ENCODE results near the gene CACNA2D3. TPM values are rescaled to one million over a fixed set of nuclear protein-coding genes. Genes with fewer than 3 reads are reported as not detected.

CACNA2D3 gene
- polyA plus RNA-seq, 1 donor (not counting 4 experiments of a cell fraction or from before 2014, with no cell fraction given), result 0.08 TPM

GRCh38 chr3:54378184-54378583 is 255.8 kb downstream of the CACNA2D3 start:
- dilution Hi-C loops (cut with MboI; ENCODE audit: extremely low pct_ligation_motif_present, low sequenced_read_pairs), result no loop called here
- Histone ChIP-seq H3K36me3 (ENCODE audit: control insufficient read depth in 2 of 2, extremely low read depth in 1 of 2, insufficient read depth in 2 of 2, low read length in 2 of 2) (no peaks in the 10 kb centered on the region), H3K9me3 (ENCODE audit: control insufficient read depth, low read depth, low read length) (no peaks in the 10 kb centered on the region), H3K27ac (ENCODE audit: control insufficient read depth, insufficient read depth, low read length) (no peak overlapping the region), H4K20me1 (ENCODE audit: control insufficient read depth, extremely low read depth, insufficient read depth, low read length) (no peaks in the 10 kb centered on the region), H3K9me1 (ENCODE audit: control insufficient read depth, extremely low read depth, insufficient read depth, low read length) (no peaks in the 10 kb centered on the region), H3K4me3 (ENCODE audit: control insufficient read depth in 2 of 3, extremely low read depth in 1 of 3, insufficient read depth in 2 of 3, low read depth in 1 of 3, low read length in 3 of 3) (no peak overlapping the region), H3K79me2 (ENCODE audit: control insufficient read depth, insufficient read depth, low read length) (no peaks in the 10 kb centered on the region), H3K9ac (ENCODE audit: control insufficient read depth, extremely low read depth, insufficient read depth, low read length) (no peak overlapping the region), H3K4me1 (ENCODE audit: control insufficient read depth, extremely low read depth, insufficient read depth, low read length) (no peaks in the 10 kb centered on the region), H3K27me3 (ENCODE audit: control insufficient read depth, extremely low read depth, insufficient read depth, low read length) (no peaks in the 10 kb centered on the region), H3K4me2 (ENCODE audit: control insufficient read depth, extremely low read depth, insufficient read depth, low read depth, low read length) (no peak overlapping the region), H2AFZ (ENCODE audit: control insufficient read depth, low read length) (no peak overlapping the region)
- DNase-seq (ENCODE audit: low read depth, low spot score) (no peak), FAIRE-seq (no peak)
- TF ChIP-seq EZH2 (IDR thresholded peaks at IDR 0.05; ENCODE audit: low read length), result no peak
- TF ChIP-seq, protein P1, sequence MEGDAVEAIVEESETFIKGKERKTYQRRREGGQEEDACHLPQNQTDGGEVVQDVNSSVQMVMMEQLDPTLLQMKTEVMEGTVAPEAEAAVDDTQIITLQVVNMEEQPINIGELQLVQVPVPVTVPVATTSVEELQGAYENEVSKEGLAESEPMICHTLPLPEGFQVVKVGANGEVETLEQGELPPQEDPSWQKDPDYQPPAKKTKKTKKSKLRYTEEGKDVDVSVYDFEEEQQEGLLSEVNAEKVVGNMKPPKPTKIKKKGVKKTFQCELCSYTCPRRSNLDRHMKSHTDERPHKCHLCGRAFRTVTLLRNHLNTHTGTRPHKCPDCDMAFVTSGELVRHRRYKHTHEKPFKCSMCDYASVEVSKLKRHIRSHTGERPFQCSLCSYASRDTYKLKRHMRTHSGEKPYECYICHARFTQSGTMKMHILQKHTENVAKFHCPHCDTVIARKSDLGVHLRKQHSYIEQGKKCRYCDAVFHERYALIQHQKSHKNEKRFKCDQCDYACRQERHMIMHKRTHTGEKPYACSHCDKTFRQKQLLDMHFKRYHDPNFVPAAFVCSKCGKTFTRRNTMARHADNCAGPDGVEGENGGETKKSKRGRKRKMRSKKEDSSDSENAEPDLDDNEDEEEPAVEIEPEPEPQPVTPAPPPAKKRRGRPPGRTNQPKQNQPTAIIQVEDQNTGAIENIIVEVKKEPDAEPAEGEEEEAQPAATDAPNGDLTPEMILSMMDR (optimal IDR thresholded peaks at IDR 0.05 in 1 of 3, IDR thresholded peaks at IDR 0.05 in 1 of 3, conservative IDR thresholded peaks at IDR 0.05 in 1 of 3; ENCODE audit: extremely low read depth in 1 of 3, insufficient read depth in 2 of 3, low read length in 3 of 3), result no peak

GRCh38 chr3:54384279-54384678 is 261.9 kb downstream of the CACNA2D3 start:
- Histone ChIP-seq H4K20me1 (ENCODE audit: control insufficient read depth, extremely low read depth, insufficient read depth, low read length) (no peaks in the 10 kb centered on the region), H3K9me3 (ENCODE audit: control insufficient read depth, low read depth, low read length) (no peaks in the 10 kb centered on the region), H3K27me3 (ENCODE audit: control insufficient read depth, extremely low read depth, insufficient read depth, low read length) (no peaks in the 10 kb centered on the region), H3K36me3 (ENCODE audit: control insufficient read depth in 2 of 2, extremely low read depth in 1 of 2, insufficient read depth in 2 of 2, low read length in 2 of 2) (no peaks in the 10 kb centered on the region), H3K79me2 (ENCODE audit: control insufficient read depth, insufficient read depth, low read length) (no peaks in the 10 kb centered on the region), H3K4me3 (ENCODE audit: control insufficient read depth in 2 of 3, extremely low read depth in 1 of 3, insufficient read depth in 2 of 3, low read depth in 1 of 3, low read length in 3 of 3) (no peak overlapping the region), H3K9me1 (ENCODE audit: control insufficient read depth, extremely low read depth, insufficient read depth, low read length) (no peaks in the 10 kb centered on the region), H3K27ac (ENCODE audit: control insufficient read depth, insufficient read depth, low read length) (no peak overlapping the region), H3K9ac (ENCODE audit: control insufficient read depth, extremely low read depth, insufficient read depth, low read length) (no peak overlapping the region), H3K4me1 (ENCODE audit: control insufficient read depth, extremely low read depth, insufficient read depth, low read length) (no peaks in the 10 kb centered on the region), H2AFZ (ENCODE audit: control insufficient read depth, low read length) (no peak overlapping the region), H3K4me2 (ENCODE audit: control insufficient read depth, extremely low read depth, insufficient read depth, low read depth, low read length) (no peak overlapping the region)
- no peak for FAIRE-seq
- no peak for DNase-seq (ENCODE audit: low read depth, low spot score)
- dilution Hi-C loops (cut with MboI; ENCODE audit: extremely low pct_ligation_motif_present, low sequenced_read_pairs), result no loop called here
- TF ChIP-seq EZH2 (IDR thresholded peaks at IDR 0.05; ENCODE audit: low read length), result no peak
- TF ChIP-seq, protein P1 (optimal IDR thresholded peaks at IDR 0.05 in 1 of 3, IDR thresholded peaks at IDR 0.05 in 1 of 3, conservative IDR thresholded peaks at IDR 0.05 in 1 of 3; ENCODE audit: extremely low read depth in 1 of 3, insufficient read depth in 2 of 3, low read length in 3 of 3), result no peak
